ENCODE measurements around the gene TAF6L. TPM values are rescaled to one million over a fixed set of nuclear protein-coding genes. Genes with fewer than 3 reads are reported as not detected.

Gene TAF6L
- total and polyA plus RNA-seq, 2 donors (not counting 3 experiments of a cell fraction or from before 2014, with no cell fraction given), result 28.9 to 33.3 TPM

DNA sequence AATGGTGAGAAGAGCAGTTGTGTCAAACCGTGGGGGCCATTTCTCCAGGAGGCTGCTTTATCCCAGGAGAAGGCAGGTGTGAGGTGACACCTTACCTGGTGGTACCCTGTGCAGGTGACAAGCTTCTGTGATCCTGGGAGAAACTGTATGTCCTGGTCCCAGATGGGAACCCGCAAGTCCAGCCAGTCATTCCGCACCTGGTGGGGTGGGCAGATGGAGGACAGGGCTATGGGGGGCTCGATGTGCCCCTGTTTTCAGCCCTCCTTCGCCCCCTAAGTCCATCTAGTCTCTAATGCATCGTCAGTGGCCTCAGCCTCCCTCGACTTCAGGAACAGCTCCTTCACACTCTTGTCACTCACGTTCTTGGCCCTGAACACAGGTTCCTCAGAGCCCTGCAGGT is 64.1 kb downstream of the TAF6L start:
- H3K27ac ChIP-seq (ENCODE audit: insufficient read depth, low read depth, low read length), result no peak overlapping the region
- H2AFZ ChIP-seq (ENCODE audit: low read depth, low read length), result no peak overlapping the region
- no peaks in the 10 kb centered on the region for H3K9me1 ChIP-seq (replicated peaks; ENCODE audit: control insufficient read depth, extremely low read depth, insufficient read depth, low read length)
- DNase-seq (ENCODE audit: low read depth, low spot score), result no peak
- H3K36me3 ChIP-seq (ENCODE audit: control insufficient read depth in 2 of 2, extremely low read depth in 1 of 2, insufficient read depth in 2 of 2, low read length in 2 of 2), result peaks cover 5 to 15% of the 10 kb centered on the region in 2 experiments
- dilution Hi-C loops (cut with MboI; ENCODE audit: extremely low pct_ligation_motif_present, low sequenced_read_pairs) (no loop called here), intact Hi-C loops (cut with micrococcal nuclease) (no loop called here)
- POLR2A ChIA-PET, result no interaction called here
- H3K4me3 ChIP-seq (replicated peaks in 1 of 3; ENCODE audit: insufficient read depth in 1 of 3, low read depth in 1 of 3, low read length in 3 of 3), result no peak overlapping the region
- TF ChIP-seq GATA2 (IDR thresholded peaks at IDR 0.05; ENCODE audit: insufficient read depth, insufficient read length, low read depth, low read length), result no peak
- no peak for TF ChIP-seq POLR2AphosphoS5 (IDR thresholded peaks at IDR 0.05; ENCODE audit: insufficient read depth, low read depth, low read length)
- TF ChIP-seq MYC (IDR thresholded peaks at IDR 0.05; ENCODE audit: low read depth, low read length), result no peak
- TF ChIP-seq, protein P1, sequence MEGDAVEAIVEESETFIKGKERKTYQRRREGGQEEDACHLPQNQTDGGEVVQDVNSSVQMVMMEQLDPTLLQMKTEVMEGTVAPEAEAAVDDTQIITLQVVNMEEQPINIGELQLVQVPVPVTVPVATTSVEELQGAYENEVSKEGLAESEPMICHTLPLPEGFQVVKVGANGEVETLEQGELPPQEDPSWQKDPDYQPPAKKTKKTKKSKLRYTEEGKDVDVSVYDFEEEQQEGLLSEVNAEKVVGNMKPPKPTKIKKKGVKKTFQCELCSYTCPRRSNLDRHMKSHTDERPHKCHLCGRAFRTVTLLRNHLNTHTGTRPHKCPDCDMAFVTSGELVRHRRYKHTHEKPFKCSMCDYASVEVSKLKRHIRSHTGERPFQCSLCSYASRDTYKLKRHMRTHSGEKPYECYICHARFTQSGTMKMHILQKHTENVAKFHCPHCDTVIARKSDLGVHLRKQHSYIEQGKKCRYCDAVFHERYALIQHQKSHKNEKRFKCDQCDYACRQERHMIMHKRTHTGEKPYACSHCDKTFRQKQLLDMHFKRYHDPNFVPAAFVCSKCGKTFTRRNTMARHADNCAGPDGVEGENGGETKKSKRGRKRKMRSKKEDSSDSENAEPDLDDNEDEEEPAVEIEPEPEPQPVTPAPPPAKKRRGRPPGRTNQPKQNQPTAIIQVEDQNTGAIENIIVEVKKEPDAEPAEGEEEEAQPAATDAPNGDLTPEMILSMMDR (IDR thresholded peaks at IDR 0.05; ENCODE audit: extremely low read depth in 1 of 2, insufficient read depth in 1 of 2, low read depth in 1 of 2, low read length in 2 of 2), result no peak
- TF ChIP-seq, protein P2, sequence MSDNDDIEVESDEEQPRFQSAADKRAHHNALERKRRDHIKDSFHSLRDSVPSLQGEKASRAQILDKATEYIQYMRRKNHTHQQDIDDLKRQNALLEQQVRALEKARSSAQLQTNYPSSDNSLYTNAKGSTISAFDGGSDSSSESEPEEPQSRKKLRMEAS (IDR thresholded peaks at IDR 0.05; ENCODE audit: insufficient read depth, insufficient read length), result no peak
- no peak for TF ChIP-seq POLR2A (IDR thresholded peaks at IDR 0.05; ENCODE audit: low read depth, low read length)
- no peak for TF ChIP-seq JUN (IDR thresholded peaks at IDR 0.05; ENCODE audit: borderline replicate concordance, insufficient read depth, insufficient read length, low read depth)
- TF ChIP-seq FOS (IDR thresholded peaks at IDR 0.05; ENCODE audit: borderline replicate concordance, insufficient read depth, low read length), result no peak
- no peak for TF ChIP-seq EZH2 (IDR thresholded peaks at IDR 0.05; ENCODE audit: borderline replicate concordance, low read depth, low read length, severe bottlenecking)
- H3K4me1 ChIP-seq (ENCODE audit: control insufficient read depth, extremely low read depth, insufficient read depth, low read length), result peaks cover 9% of the 10 kb centered on the region
- CTCF ChIA-PET, result no interaction called here
- H3K4me2 ChIP-seq (ENCODE audit: insufficient read depth, low read length), result no peak overlapping the region
- FAIRE-seq, result no peak
- no peaks in the 10 kb centered on the region for H4K20me1 ChIP-seq (replicated peaks; ENCODE audit: control insufficient read depth, extremely low read depth, insufficient read depth, low read length)
- H3K9ac ChIP-seq (replicated peaks; ENCODE audit: extremely low read depth, insufficient read depth, low read length), result no peak overlapping the region
- peaks cover 34% of the 10 kb centered on the region for H3K79me2 ChIP-seq (ENCODE audit: control insufficient read depth, insufficient read depth, low read length)
- BruUV-seq (replicated peaks), result no TSS peak
- no peaks in the 10 kb centered on the region for H3K9me3 ChIP-seq (replicated peaks; ENCODE audit: control insufficient read depth, insufficient read depth, low read length)
- H3K27me3 ChIP-seq (ENCODE audit: control insufficient read depth in 2 of 2, insufficient read depth in 2 of 2, low read length in 2 of 2), result no peaks in the 10 kb centered on the region

Small RNA genes lying within 50 kb of the gene (microRNA-seq; reads per million reads assigned to microRNA genes)
- gene MIR6514 (ENCODE audit: borderline number of aligned reads, borderline replicate concordance) (not detected), gene MIR6748 (ENCODE audit: borderline number of aligned reads, borderline replicate concordance) (not detected)

Small RNA genes lying within 50 kb of the gene (small RNA-seq; reads per million reads assigned to genes)
- gene MIR6514 (ENCODE audit: insufficient read depth, insufficient read length, low read depth, low replicate concordance) (not detected), gene RNU6-118P (ENCODE audit: insufficient read depth, insufficient read length, low read depth, low replicate concordance) (not detected)

Other genes starting within 250 kb of the TAF6L start
Only the 30 nearest of the 31 such genes appear.
- 381 and 436 TPM in 2 replicates for gene AHNAK, start 224.6 kb upstream of the TAF6L start, total RNA-seq
- 25.1 and 35.2 TPM in 2 replicates for gene AHNAK, start 224.6 kb upstream of the TAF6L start, polyA plus RNA-seq
- 1,341 and 1,345 TPM in 2 replicates for gene EEF1G, start 197.5 kb upstream of the TAF6L start, total RNA-seq
- 1,723 and 2,133 TPM in 2 replicates for gene EEF1G, start 197.5 kb upstream of the TAF6L start, polyA plus RNA-seq
- 16.9 and 17.8 TPM in 2 replicates for gene TUT1, start 179.9 kb upstream of the TAF6L start, total RNA-seq
- gene TUT1, start 179.9 kb upstream of the TAF6L start, polyA plus RNA-seq, result 11.5 and 12.7 TPM in 2 replicates
- gene MTA2, start 169.5 kb upstream of the TAF6L start, total RNA-seq, result 166 and 176 TPM in 2 replicates
- gene MTA2, start 169.5 kb upstream of the TAF6L start, polyA plus RNA-seq, result 30.2 and 40.4 TPM in 2 replicates
- gene EML3, start 158.6 kb upstream of the TAF6L start, total RNA-seq, result 101 and 110 TPM in 2 replicates
- gene EML3, start 158.6 kb upstream of the TAF6L start, polyA plus RNA-seq, result 75.7 and 78.3 TPM in 2 replicates
- 8.2 and 8.8 TPM in 2 replicates for gene ROM1, start 158.1 kb upstream of the TAF6L start, total RNA-seq
- gene ROM1, start 158.1 kb upstream of the TAF6L start, polyA plus RNA-seq, result 4.8 and 5.3 TPM in 2 replicates
- 31.6 and 35.0 TPM in 2 replicates for gene B3GAT3, start 149.4 kb upstream of the TAF6L start, total RNA-seq
- 37.2 and 48.0 TPM in 2 replicates for gene B3GAT3, start 149.4 kb upstream of the TAF6L start, polyA plus RNA-seq
- 357 and 389 TPM in 2 replicates for gene GANAB, start 124.8 kb upstream of the TAF6L start, total RNA-seq
- gene GANAB, start 124.8 kb upstream of the TAF6L start, polyA plus RNA-seq, result 433 and 455 TPM in 2 replicates
- 21.7 and 22.8 TPM in 2 replicates for gene INTS5, start 118.1 kb upstream of the TAF6L start, total RNA-seq
- gene INTS5, start 118.1 kb upstream of the TAF6L start, polyA plus RNA-seq, result 20.3 and 20.9 TPM in 2 replicates
- gene C11orf98, start 106.2 kb upstream of the TAF6L start, total RNA-seq, result 58.7 and 61.0 TPM in 2 replicates
- 32.3 and 39.5 TPM in 2 replicates for gene C11orf98, start 106.2 kb upstream of the TAF6L start, polyA plus RNA-seq
- gene CSKMT, start 106.1 kb upstream of the TAF6L start, total RNA-seq, result 28.4 and 38.1 TPM in 2 replicates
- 7.8 and 7.9 TPM in 2 replicates for gene CSKMT, start 106.1 kb upstream of the TAF6L start, polyA plus RNA-seq
- 8.6 and 9.0 TPM in 2 replicates for gene UQCC3, start 99.7 kb upstream of the TAF6L start, total RNA-seq
- gene UQCC3, start 99.7 kb upstream of the TAF6L start, polyA plus RNA-seq, result 15.3 and 15.5 TPM in 2 replicates
- gene LBHD1, start 99.1 kb upstream of the TAF6L start, total RNA-seq, result 7.5 and 10.5 TPM in 2 replicates
- 3.5 and 3.8 TPM in 2 replicates for gene LBHD1, start 99.1 kb upstream of the TAF6L start, polyA plus RNA-seq
- gene UBXN1, start 92.3 kb upstream of the TAF6L start, total RNA-seq, result 112 and 113 TPM in 2 replicates
- 105 and 114 TPM in 2 replicates for gene UBXN1, start 92.3 kb upstream of the TAF6L start, polyA plus RNA-seq
- gene LRRN4CL, start 81.9 kb upstream of the TAF6L start, total RNA-seq, result 0.20 and 0.37 TPM in 2 replicates
- 0.03 TPM in 1 of 2 replicates, not detected in the other for gene LRRN4CL, start 81.9 kb upstream of the TAF6L start, polyA plus RNA-seq
- gene BSCL2, start 64.0 kb upstream of the TAF6L start, total RNA-seq, result 31.1 and 31.3 TPM in 2 replicates
- gene BSCL2, start 64.0 kb upstream of the TAF6L start, polyA plus RNA-seq, result 94.8 and 126 TPM in 2 replicates
- not detected in 2 replicates for gene GNG3, start 63.7 kb upstream of the TAF6L start, total RNA-seq
- not detected in 2 replicates for gene GNG3, start 63.7 kb upstream of the TAF6L start, polyA plus RNA-seq
- 53.4 and 56.2 TPM in 2 replicates for gene HNRNPUL2, start 43.9 kb upstream of the TAF6L start, total RNA-seq
- 14.1 and 18.3 TPM in 2 replicates for gene HNRNPUL2, start 43.9 kb upstream of the TAF6L start, polyA plus RNA-seq
- gene TTC9C, start 42.9 kb upstream of the TAF6L start, total RNA-seq, result 31.6 and 43.5 TPM in 2 replicates
- 20.6 and 27.4 TPM in 2 replicates for gene TTC9C, start 42.9 kb upstream of the TAF6L start, polyA plus RNA-seq
- gene ZBTB3, start 17.2 kb upstream of the TAF6L start, total RNA-seq, result 6.9 and 8.1 TPM in 2 replicates
- 3.7 and 4.1 TPM in 2 replicates for gene ZBTB3, start 17.2 kb upstream of the TAF6L start, polyA plus RNA-seq
- 94.3 and 96.2 TPM in 2 replicates for gene POLR2G, start 9.8 kb upstream of the TAF6L start, total RNA-seq
- gene POLR2G, start 9.8 kb upstream of the TAF6L start, polyA plus RNA-seq, result 258 and 266 TPM in 2 replicates
- gene TMEM179B, start 16.0 kb downstream of the TAF6L start, total RNA-seq, result 27.6 and 27.8 TPM in 2 replicates
- gene TMEM179B, start 16.0 kb downstream of the TAF6L start, polyA plus RNA-seq, result 102 and 123 TPM in 2 replicates
- 11.8 and 12.7 TPM in 2 replicates for gene TMEM223, start 20.6 kb downstream of the TAF6L start, total RNA-seq
- gene TMEM223, start 20.6 kb downstream of the TAF6L start, polyA plus RNA-seq, result 26.7 and 31.8 TPM in 2 replicates
- 71.4 and 74.4 TPM in 2 replicates for gene NXF1, start 34.0 kb downstream of the TAF6L start, total RNA-seq
- gene NXF1, start 34.0 kb downstream of the TAF6L start, polyA plus RNA-seq, result 99.8 and 101 TPM in 2 replicates
- gene STX5, start 60.7 kb downstream of the TAF6L start, total RNA-seq, result 41.3 and 42.8 TPM in 2 replicates
- gene STX5, start 60.7 kb downstream of the TAF6L start, polyA plus RNA-seq, result 46.4 and 50.7 TPM in 2 replicates
- gene TEX54, start 61.4 kb downstream of the TAF6L start, total RNA-seq, result not detected in 2 replicates
- not detected in 2 replicates for gene TEX54, start 61.4 kb downstream of the TAF6L start, polyA plus RNA-seq
- 51.7 and 51.8 TPM in 2 replicates for gene WDR74, start 68.2 kb downstream of the TAF6L start, total RNA-seq
- 44.7 and 44.8 TPM in 2 replicates for gene WDR74, start 68.2 kb downstream of the TAF6L start, polyA plus RNA-seq
- gene SLC3A2, start 109.5 kb downstream of the TAF6L start, total RNA-seq, result 190 and 208 TPM in 2 replicates
- 337 and 344 TPM in 2 replicates for gene SLC3A2, start 109.5 kb downstream of the TAF6L start, polyA plus RNA-seq
- gene CHRM1, start 150.0 kb downstream of the TAF6L start, total RNA-seq, result not detected in 2 replicates
- gene CHRM1, start 150.0 kb downstream of the TAF6L start, polyA plus RNA-seq, result not detected in 2 replicates
- gene SLC22A6, start 213.6 kb downstream of the TAF6L start, total RNA-seq, result not detected in 2 replicates
- gene SLC22A6, start 213.6 kb downstream of the TAF6L start, polyA plus RNA-seq, result not detected in 2 replicates